CD14-positive monocyte (primary cell): ENCODE measurements around the gene KLHL6. TPM values are rescaled to one million over a fixed set of nuclear protein-coding genes. Genes with fewer than 3 reads are reported as not detected.

Source experiments
- DNase-seq, 3 donors: peaks; one replicate each; pipeline ENCODE4 v3.0.0-alpha.2; 2011 to 2022
- H2AFZ ChIP-seq: 2 replicates; pipeline ENCODE4 v1.6.0; 2012; ENCODE audit warnings: mild to moderate bottlenecking, low read depth, low read length, inconsistent platforms; ENCODE audit not compliant: insufficient read depth, poor library complexity, severe bottlenecking
- H3K27ac ChIP-seq, 2 donors: 1 replicate in 1 of 2; 2 replicates in 1 of 2; pipeline ENCODE4 v1.5.1; 2012 to 2013; ENCODE audit warnings: low read length in 2 of 2, control low read depth in 1 of 2, inconsistent platforms in 1 of 2, low read depth in 1 of 2, mild to moderate bottlenecking in 1 of 2
- H3K27me3 ChIP-seq, 2 donors: one replicate each; pipeline versions ENCODE4 v1.6.0 to v1.6.1; 2011 to 2013; ENCODE audit warnings: low read length in 2 of 2; ENCODE audit not compliant: control insufficient read depth in 2 of 2, insufficient read depth in 2 of 2
- H3K36me3 ChIP-seq, 2 donors: replicated peaks in 1 of 2; 1 replicate in 1 of 2; 2 replicates in 1 of 2; pipeline versions ENCODE4 v1.5.1 to v1.6.1; 2012 to 2013; ENCODE audit warnings: low read length in 2 of 2, control low read depth in 1 of 2, inconsistent platforms in 1 of 2, mild to moderate bottlenecking in 1 of 2; ENCODE audit not compliant: insufficient read depth in 2 of 2, control insufficient read depth in 1 of 2
- H3K4me1 ChIP-seq, 2 donors: 1 replicate in 1 of 2; 2 replicates in 1 of 2; pipeline versions ENCODE4 v1.5.1 to v1.6.1; 2012 to 2013; ENCODE audit warnings: low read length in 2 of 2, control low read depth in 1 of 2, inconsistent platforms in 1 of 2, mild to moderate bottlenecking in 1 of 2, moderate library complexity in 1 of 2; ENCODE audit not compliant: insufficient read depth in 2 of 2, control insufficient read depth in 1 of 2
- H3K4me2 ChIP-seq: replicated peaks from 2 replicates; pipeline ENCODE3; 2012; ENCODE audit warnings: low read length, moderate library complexity, mild to moderate bottlenecking; ENCODE audit not compliant: poor library complexity, severe bottlenecking; ENCODE audit errors: extremely low read depth
- H3K4me3 ChIP-seq, 3 experiments: fragments of 200-600 bp in 1 of 3; sonication (generic) in 1 of 3; replicated peaks in 1 of 3; 1 replicate in 2 of 3; 2 replicates in 1 of 3; pipeline ENCODE4 v1.5.1; 2011 to 2013; ENCODE audit warnings: low read length in 3 of 3, mild to moderate bottlenecking in 3 of 3, control low read depth in 2 of 3, low read depth in 2 of 3, inconsistent platforms in 1 of 3, moderate library complexity in 1 of 3
- H3K79me2 ChIP-seq: 2 replicates; pipeline ENCODE4 v1.6.0; 2012; ENCODE audit warnings: mild to moderate bottlenecking, control low read depth, inconsistent platforms, low read length, moderate library complexity; ENCODE audit not compliant: insufficient read depth
- H3K9ac ChIP-seq: 2 replicates; pipeline ENCODE4 v1.6.0; 2017; ENCODE audit warnings: low read length, mild to moderate bottlenecking; ENCODE audit not compliant: insufficient read depth, poor library complexity, severe bottlenecking
- H3K9me3 ChIP-seq, 2 donors: replicated peaks in 1 of 2; 1 replicate in 1 of 2; 2 replicates in 1 of 2; pipeline versions ENCODE4 v1.5.1 to v1.6.1; 2012 to 2013; ENCODE audit warnings: low read length in 2 of 2, control low read depth in 1 of 2; ENCODE audit not compliant: control insufficient read depth in 1 of 2, insufficient read depth in 1 of 2
- H4K20me1 ChIP-seq: 2 replicates; pipeline ENCODE4 v1.6.0; 2012; ENCODE audit warnings: mild to moderate bottlenecking, low read length, control low read depth, moderate library complexity; ENCODE audit not compliant: insufficient read depth
- H3K27ac Mint-ChIP-seq, 7 donors: one replicate each; pipeline ENCODE4 v1.8.0; 2020; ENCODE audit warnings: mild to moderate bottlenecking in 7 of 7, mixed read lengths in 7 of 7, moderate library complexity in 6 of 7, inconsistent platforms in 2 of 7
- H3K27me3 Mint-ChIP-seq, 3 donors: one replicate each; pipeline ENCODE4 v1.8.0; 2021 to 2022; ENCODE audit warnings: low read depth in 3 of 3, mild to moderate bottlenecking in 3 of 3, mixed read lengths in 3 of 3, moderate library complexity in 3 of 3, inconsistent platforms in 1 of 3
- H3K36me3 Mint-ChIP-seq, 2 donors: one replicate each; pipeline ENCODE4 v1.8.0; 2020; ENCODE audit warnings: mixed read lengths in 2 of 2, inconsistent platforms in 1 of 2, mild to moderate bottlenecking in 1 of 2
- H3K4me1 Mint-ChIP-seq: one replicate; pipeline ENCODE4 v1.8.0; 2020; ENCODE audit warnings: mild to moderate bottlenecking, mixed read lengths
- H3K4me3 Mint-ChIP-seq, 2 donors: one replicate each; pipeline ENCODE4 v1.8.0; 2020; ENCODE audit warnings: mild to moderate bottlenecking in 2 of 2, mixed read lengths in 2 of 2, moderate library complexity in 1 of 2
- H3K9me3 Mint-ChIP-seq, 7 donors: one replicate each; pipeline ENCODE4 v1.8.0; 2020 to 2022; ENCODE audit warnings: mixed read lengths in 7 of 7, mild to moderate bottlenecking in 6 of 7, moderate library complexity in 6 of 7, inconsistent platforms in 2 of 7
- WGBS: methylation state at CpG from one replicate; pipeline ENCODE4 v1.1.5; 2013; ENCODE audit warnings: missing lambda C conversion rate; ENCODE audit not compliant: insufficient coverage; 5-methylcytosine and 5-hydroxymethylcytosine counted together
- intact Hi-C, 2 donors: fragments of 100-400 bp; cut with micrococcal nuclease; formaldehyde crosslinking; loops; one replicate each; pipeline versions ENCODE4 v1.15.0 to v1.15.1; 2023
- polyA plus RNA-seq, 3 donors: library from polyadenylated mRNA; depleted of rRNA in 1 of 3; unstranded in 2 of 3; stranded (reverse) in 1 of 3; fragments of 300-500 nt in 2 of 3; fragments of >200 nt in 1 of 3; fragmentation: Illumina TruSeq in 2 of 3; gene quantifications; 1 replicate in 2 of 3; 2 replicates in 1 of 3; pipeline ENCODE4 v1.2.3, GENCODE V29; 2012 to 2021
- TF ChIP-seq, protein P1 (sequence below): fragments of 200-600 bp; IDR thresholded peaks from one replicate; pipeline ENCODE4 v1.8.0; 2022; ENCODE audit warnings: antibody characterized with exemption, mild to moderate bottlenecking

KLHL6 gene
- polyA plus RNA-seq, 3 donors: 5.7 to 15.2 (median 10.6) TPM

DNA sequence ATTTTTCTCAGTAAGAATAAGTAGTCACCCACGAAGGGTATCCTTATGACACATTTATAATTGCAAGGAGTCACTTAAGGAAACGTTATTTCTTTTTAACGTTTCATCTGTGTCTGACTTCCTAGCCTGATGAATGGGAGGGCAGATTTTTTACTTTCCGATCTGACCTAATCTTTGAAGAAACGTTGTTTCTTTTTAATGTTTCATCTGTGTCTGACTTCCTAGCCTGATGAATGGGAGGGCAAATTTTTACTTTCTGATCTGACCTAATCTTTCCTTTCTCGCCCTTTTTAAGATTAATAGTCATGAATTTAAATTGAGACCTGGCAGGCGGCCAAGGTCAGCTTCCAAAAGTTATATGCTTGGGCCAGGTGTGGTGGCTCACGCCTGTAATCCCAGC is 3.0 kb upstream of the KLHL6 start:
- Histone ChIP-seq H3K4me1 (peaks cover 34 to 41% of the 10 kb centered on the region in 2 donors), H4K20me1 (no peaks in the 10 kb centered on the region), H3K9ac (no peak overlapping the region), H3K27ac (no peak overlapping the region), H3K9me3 (no peaks in the 10 kb centered on the region), H3K79me2 (peaks cover 20% of the 10 kb centered on the region), H2AFZ (no peak overlapping the region), H3K4me2 (no peak overlapping the region), H3K36me3 (no peaks in the 10 kb centered on the region), H3K27me3 (no peaks in the 10 kb centered on the region), H3K4me3 (no peak overlapping the region)
- peaks cover 42% of the 10 kb centered on the region for H3K4me1 Mint-ChIP-seq
- WGBS: 40% methylated on average over 2 of the region's 8 CpGs
- H3K9me3 Mint-ChIP-seq: peaks cover 0 to 7% (median 0%) of the 10 kb centered on the region in 7 donors
- H3K4me3 Mint-ChIP-seq: no peak overlapping the region
- TF ChIP-seq, protein P1, sequence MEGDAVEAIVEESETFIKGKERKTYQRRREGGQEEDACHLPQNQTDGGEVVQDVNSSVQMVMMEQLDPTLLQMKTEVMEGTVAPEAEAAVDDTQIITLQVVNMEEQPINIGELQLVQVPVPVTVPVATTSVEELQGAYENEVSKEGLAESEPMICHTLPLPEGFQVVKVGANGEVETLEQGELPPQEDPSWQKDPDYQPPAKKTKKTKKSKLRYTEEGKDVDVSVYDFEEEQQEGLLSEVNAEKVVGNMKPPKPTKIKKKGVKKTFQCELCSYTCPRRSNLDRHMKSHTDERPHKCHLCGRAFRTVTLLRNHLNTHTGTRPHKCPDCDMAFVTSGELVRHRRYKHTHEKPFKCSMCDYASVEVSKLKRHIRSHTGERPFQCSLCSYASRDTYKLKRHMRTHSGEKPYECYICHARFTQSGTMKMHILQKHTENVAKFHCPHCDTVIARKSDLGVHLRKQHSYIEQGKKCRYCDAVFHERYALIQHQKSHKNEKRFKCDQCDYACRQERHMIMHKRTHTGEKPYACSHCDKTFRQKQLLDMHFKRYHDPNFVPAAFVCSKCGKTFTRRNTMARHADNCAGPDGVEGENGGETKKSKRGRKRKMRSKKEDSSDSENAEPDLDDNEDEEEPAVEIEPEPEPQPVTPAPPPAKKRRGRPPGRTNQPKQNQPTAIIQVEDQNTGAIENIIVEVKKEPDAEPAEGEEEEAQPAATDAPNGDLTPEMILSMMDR: no peak
- no peak for DNase-seq
- H3K36me3 Mint-ChIP-seq: peaks cover 1 to 4% of the 10 kb centered on the region in 2 donors
- intact Hi-C loops: loop anchor here (5.0 to 10.0 kb wide), 2 partner anchors 41 to 76 kb away; partner anchors contain the start of gene KLHL24 (in 1 of the 2)
- peaks cover 0 to 5% (median 0%) of the 10 kb centered on the region in 3 donors for H3K27me3 Mint-ChIP-seq
- no peak overlapping the region for H3K27ac Mint-ChIP-seq

DNA sequence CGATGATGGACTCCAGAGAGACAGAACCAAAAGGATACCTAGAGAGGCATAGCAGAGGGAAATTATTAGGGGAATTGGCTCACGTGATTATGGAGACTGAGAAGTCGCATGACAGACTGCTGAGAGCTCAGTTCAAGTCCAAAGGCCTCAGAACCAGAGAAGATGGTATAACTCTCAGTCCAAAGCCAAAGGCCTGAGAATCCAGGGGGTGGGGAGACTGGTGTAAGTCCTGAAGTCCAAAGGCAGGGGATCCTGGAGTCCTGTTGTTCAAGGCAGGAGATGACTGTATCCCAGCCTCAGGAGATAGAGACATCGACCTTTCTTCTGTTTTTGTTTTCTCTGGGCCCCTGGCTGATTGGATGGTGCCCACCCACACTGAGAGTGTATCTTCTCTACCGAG is 1.2 kb upstream of the KLHL6 start:
- no peaks in the 10 kb centered on the region for H3K9me3 ChIP-seq
- Mint-ChIP-seq H3K36me3 (peaks cover 0 to 6% of the 10 kb centered on the region in 2 donors), H3K27ac (peak overlapping the region in 2 of 7 donors; percentile 98 to 99), H3K4me3 (no peak overlapping the region), H3K9me3 (peaks cover 0 to 3% (median 0%) of the 10 kb centered on the region in 7 donors), H3K4me1 (peaks cover 44% of the 10 kb centered on the region), H3K27me3 (peaks cover 0 to 3% (median 0%) of the 10 kb centered on the region in 3 donors)
- peaks cover 37% of the 10 kb centered on the region for H3K79me2 ChIP-seq
- no peaks in the 10 kb centered on the region for H3K27me3 ChIP-seq
- no peak overlapping the region for H2AFZ ChIP-seq
- no peak overlapping the region for H3K27ac ChIP-seq
- H3K4me3 ChIP-seq: no peak overlapping the region
- peaks cover 45 to 48% of the 10 kb centered on the region in 2 donors for H3K4me1 ChIP-seq
- 96% methylated on average over 3 of the region's 5 CpGs for WGBS
- no peaks in the 10 kb centered on the region for H3K36me3 ChIP-seq
- H3K4me2 ChIP-seq: no peak overlapping the region
- H3K9ac ChIP-seq: no peak overlapping the region
- TF ChIP-seq, protein P1: no peak
- no peak for DNase-seq
- intact Hi-C loops: loop anchor here (5.0 to 10.0 kb wide), 2 partner anchors 39 to 78 kb away; partner anchors contain the start of gene KLHL24 (in 1 of the 2)
- no peaks in the 10 kb centered on the region for H4K20me1 ChIP-seq
